ENCODE data around the gene VEPH1.
"Not testable (repeated sequence)": the region's sequence is repeated elsewhere in the genome, so short reads cannot be mapped to it uniquely, and the experiment has no call there.

The VEPH1 gene

GRCh38 chr3:157379525-157380140, 123.6 kb downstream of the VEPH1 start:
- DNase-seq, result no peak

- DNase-seq, result no peak
These were observed 126.5 kb downstream of the VEPH1 start for GRCh38 chr3:157376603-157377300.

GRCh38 chr3:157375342-157375986, 127.8 kb downstream of the VEPH1 start:
- no peak for DNase-seq

GRCh38 chr3:157374933-157375332, 128.3 kb downstream of the VEPH1 start:
- DNase-seq, result no peak

- no peak for DNase-seq
These were observed 129.4 kb downstream of the VEPH1 start for GRCh38 chr3:157373783-157374182.

GRCh38 chr3:157370867-157371266, 132.3 kb downstream of the VEPH1 start:
- DNase-seq, result no peak

GRCh38 chr3:157369727-157370421, 133.3 kb downstream of the VEPH1 start:
- no peak for DNase-seq

- DNase-seq, result no peak
These were observed 135.0 kb downstream of the VEPH1 start for GRCh38 chr3:157368171-157368570.

- DNase-seq, result no peak
These were observed 139.8 kb downstream of the VEPH1 start for GRCh38 chr3:157363393-157363792.

GRCh38 chr3:157362348-157362747, 140.9 kb downstream of the VEPH1 start:
- no peak for DNase-seq

- no peak for DNase-seq
These were observed 143.2 kb downstream of the VEPH1 start for GRCh38 chr3:157360044-157360443.

- DNase-seq, result no peak
These were observed 146.7 kb downstream of the VEPH1 start for GRCh38 chr3:157356541-157356940.

- DNase-seq, result no peak
These were observed 147.9 kb downstream of the VEPH1 start for GRCh38 chr3:157355276-157355675.

- peak; percentile 11 for DNase-seq
These were observed 148.5 kb downstream of the VEPH1 start for GRCh38 chr3:157354722-157355121.

GRCh38 chr3:157354254-157354653, 149.0 kb downstream of the VEPH1 start:
- peak; percentile 49 for DNase-seq

GRCh38 chr3:157353652-157354051, 149.6 kb downstream of the VEPH1 start:
- DNase-seq, result no peak

- DNase-seq, result peak; percentile 9
These were observed 151.2 kb downstream of the VEPH1 start for GRCh38 chr3:157351981-157352380.

GRCh38 chr3:157350651-157351050, 152.6 kb downstream of the VEPH1 start:
- DNase-seq, result peak; percentile 4

- not testable (repeated sequence) for DNase-seq
These were observed 154.7 kb downstream of the VEPH1 start for GRCh38 chr3:157348304-157349075.

GRCh38 chr3:157347577-157348303, 155.5 kb downstream of the VEPH1 start:
- no peak for DNase-seq

- no peak for DNase-seq
These were observed 166.8 kb downstream of the VEPH1 start for GRCh38 chr3:157336252-157337009.
